GM18868 (cell line): ENCODE measurements around the gene GRK2.
"Not testable (repeated sequence)": the region's sequence is repeated elsewhere in the genome, so short reads cannot be mapped to it uniquely, and the experiment has no call there.

Experiments used
- ATAC-seq: cut with Tn5 transposase; IDR thresholded peaks from one replicate; pipeline ENCODE4 v1.9.1; 2021; ENCODE audit warnings: mild to moderate bottlenecking, moderate library complexity; ENCODE audit not compliant: unreplicated experiment

Gene GRK2

DNA sequence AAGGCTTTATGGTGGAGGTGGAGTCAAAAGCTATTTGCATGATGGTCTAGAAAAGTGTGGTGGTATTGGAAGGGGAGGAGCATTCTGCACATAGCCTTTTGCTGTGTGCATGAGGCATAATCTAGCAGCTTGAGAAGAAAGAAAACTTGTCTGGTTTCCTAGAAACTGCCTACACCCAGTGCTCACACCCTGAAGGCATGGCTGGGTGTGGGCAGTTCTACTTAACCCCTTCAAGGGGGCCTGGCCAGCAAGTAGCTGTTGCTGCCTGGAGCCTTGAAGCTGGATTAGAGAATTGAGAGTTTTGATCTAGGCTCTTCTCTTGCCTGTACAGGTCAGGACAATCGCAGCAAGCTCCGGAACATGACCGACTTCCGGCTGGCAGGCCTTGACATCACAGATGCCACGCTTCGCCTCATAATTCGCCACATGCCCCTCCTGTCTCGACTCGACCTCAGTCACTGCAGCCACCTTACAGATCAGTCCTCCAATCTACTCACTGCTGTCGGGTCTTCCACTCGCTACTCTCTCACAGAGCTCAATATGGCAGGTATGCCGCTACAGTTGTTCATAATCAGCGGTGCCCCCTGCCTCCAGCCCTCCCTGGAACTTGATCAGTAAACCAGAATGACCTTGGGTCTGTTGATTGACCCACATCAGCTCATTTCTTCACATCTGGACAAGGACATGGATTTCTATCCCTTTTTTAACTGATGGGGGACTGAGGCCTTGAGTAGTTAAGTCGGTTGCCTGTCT, 12.2 kb upstream of the GRK2 start:
- ATAC-seq, result no peak

DNA sequence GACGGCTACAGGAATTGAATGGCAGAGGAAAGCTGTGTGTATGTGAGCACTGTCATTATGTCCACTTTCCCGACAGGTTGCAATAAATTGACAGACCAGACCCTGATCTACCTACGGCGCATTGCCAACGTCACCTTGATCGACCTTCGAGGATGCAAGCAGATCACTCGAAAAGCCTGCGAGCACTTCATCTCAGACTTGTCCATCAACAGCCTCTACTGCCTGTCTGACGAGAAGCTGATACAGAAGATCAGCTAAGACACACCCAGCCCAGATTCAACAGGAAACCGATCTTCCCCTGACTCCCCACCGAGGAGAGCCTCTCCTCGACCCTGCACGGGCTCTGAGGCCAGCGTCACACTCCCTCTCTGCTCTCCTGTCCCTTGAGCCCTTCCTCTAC, 11.5 kb upstream of the GRK2 start:
- ATAC-seq, result no peak

DNA sequence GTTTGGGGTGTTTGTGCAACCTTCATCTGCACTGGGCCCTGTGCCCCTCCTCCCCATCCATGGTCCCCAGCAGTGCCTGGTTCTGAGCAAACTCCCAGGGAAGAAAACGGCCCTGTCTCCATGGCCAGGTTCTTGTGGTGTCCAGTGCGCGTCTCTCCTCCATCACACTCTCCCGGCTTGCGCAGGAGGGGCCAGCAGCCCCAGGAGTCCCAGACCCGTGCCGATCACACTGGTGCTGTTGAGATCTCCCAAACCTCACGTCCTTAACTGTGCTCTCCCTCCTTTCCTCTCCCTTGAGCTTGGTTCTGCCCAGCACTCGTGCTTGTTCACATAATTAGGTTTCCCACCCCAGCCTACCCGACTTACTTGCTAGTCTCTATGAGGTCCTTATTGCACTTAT, 10.9 kb upstream of the GRK2 start:
- ATAC-seq, result no peak

DNA sequence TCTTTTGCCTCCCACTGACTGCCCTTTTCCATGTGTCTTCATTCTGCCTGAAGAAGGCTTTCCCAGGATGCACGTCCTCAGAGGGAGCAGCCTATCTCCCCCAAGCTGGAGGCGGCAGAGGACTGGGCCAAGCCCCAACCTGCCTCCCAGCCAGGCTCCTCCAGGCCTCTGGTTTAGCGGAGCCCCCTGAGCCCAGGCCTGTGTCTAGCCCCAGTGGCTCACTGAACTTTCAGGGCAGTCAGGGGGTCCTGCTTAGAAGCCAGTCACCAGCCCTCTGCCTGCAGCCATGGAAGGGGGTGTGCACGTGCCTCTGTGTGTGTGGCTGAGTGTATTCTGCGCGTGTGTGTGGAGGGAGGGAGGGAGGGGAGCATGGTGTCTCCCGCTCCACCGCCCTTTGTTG, 10.4 kb upstream of the GRK2 start:
- ATAC-seq, result no peak

DNA sequence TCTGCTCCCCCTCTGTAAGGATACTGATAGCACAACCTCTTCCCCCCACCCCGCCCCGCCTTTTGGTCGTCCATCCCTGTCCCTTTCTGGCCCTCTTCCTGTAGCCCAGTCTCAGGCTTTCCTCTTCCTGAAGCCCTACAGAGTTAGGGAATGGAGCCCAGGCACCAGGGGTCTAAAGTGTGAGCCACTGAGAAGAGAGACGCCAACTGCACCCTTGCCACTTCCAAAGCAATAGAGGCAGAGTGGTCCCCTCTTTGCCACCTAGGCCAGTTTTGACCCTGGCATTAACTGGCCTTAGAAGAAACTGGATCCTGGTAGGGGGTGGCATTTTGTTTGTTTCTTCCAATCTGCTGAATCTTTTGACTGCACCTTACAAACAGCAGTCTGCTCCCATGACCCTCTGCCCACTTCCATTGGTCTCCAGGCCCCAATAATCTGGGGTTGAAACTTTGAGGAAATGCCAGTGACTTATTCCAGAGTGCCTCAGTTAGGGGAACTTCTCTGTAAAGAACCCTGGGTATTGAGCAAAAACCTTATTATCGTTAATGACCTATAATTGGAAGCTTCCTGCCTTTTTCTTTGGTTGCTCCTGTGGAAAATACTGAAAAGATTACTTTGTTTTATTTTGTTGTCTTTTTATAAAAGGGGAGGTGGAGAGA, 9.7 kb upstream of the GRK2 start:
- no peak for ATAC-seq

DNA sequence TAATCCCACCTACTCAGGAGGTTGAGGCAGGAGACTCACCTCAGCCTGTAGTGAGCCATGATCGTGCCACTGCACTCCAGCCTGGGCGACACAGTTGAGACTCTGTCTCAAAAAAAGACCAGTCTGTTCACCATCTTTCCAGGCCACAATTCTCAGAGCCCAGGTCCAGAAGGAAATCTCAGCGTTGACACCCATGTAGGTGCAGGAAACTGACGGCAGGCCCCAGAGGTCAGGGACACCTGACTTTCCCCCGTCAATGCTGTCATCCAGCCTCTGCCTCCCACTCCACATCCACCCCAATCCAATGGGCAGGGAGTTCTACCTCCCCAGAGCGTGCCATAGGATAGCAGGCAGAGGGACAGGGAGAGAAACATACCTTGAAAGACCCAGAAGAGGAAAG, 5.9 kb upstream of the GRK2 start:
- ATAC-seq, result no peak

DNA sequence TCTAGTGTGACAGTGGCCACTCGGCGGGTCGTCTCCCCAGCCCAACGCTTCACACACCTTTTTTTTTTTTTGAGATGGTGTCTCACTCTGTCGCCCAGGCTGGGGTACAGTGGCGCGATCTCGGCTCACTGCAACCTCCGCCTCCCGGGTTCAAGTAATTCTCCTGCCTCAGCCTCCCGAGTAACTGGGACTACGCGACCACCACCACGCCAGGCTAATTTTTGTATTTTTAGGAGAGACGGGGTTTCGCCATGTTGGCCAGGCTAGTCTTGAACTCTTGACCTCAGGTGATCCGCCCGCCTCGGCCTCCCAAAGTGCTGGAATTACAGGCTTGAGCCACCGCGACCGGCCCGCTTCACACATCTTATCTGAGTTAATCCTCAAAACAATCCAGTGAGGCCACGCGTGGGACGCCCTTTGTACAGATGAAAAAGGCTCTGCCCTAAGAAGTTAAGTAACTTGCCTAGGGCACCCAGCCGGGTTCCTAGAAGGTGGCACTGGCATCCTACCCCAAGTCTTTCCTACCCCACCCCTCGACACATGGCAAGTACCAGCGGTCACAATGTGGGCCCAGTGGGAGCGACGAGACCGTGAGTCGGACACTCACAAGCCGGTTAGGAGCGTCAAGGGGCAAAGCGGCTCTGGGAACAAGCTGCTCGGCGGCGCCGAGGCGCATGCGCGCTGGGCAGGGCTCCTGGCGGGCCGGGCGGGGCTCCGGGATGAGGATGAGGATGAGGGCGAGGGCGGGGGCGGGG, 5.2 kb upstream of the GRK2 start:
- not testable (repeated sequence) for ATAC-seq

DNA sequence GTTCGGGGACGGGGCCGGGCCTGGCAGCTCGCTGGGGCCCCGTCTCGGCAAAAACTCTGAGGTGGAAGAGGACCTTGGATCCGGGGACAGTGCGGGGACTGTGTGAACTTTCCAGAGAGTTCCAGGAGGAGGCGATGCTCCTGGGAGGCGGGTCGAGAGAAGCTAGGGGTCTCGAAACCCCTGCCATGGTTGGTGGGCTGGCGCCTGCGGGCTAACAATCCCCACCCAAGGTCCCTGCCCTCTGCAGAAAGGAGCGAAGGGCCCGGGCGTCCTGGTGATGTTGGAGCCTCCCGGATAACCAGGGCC, 4.7 kb upstream of the GRK2 start:
- no peak for ATAC-seq

DNA sequence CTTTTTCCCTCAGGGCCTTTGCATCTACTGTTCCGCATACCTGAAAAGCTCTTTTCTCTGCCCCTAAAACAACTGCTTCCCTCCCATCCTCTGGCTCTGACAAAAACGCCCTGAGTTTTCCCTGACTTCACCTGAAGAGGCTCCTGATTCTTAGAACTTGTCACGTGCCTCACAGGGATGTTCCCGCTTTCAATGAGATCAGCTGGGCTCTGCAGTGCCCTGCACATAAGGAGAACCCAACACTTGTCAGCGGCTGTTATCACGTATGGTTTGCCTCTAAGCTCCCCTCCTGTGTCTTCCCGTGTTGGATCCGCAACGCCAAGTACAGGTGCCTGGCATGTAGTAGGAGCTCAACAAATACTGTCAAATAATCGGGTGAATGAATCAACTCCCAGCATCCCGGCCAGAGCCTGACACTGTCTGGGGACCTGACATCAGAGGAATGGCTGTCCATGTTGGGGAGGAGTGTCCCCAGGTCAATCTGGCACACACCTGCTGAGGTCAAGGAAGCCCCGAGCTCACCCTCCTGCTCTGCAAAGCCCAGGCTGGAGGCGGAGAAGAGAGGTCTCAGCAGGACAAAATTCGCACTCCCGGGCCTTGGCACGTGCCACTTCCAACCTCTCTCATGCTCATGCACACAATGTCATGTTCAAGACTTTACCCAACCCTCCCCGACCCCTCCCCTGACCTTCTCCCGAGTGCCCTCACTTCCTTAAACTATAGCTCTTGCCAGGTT, 4.2 kb upstream of the GRK2 start:
- no peak for ATAC-seq

DNA sequence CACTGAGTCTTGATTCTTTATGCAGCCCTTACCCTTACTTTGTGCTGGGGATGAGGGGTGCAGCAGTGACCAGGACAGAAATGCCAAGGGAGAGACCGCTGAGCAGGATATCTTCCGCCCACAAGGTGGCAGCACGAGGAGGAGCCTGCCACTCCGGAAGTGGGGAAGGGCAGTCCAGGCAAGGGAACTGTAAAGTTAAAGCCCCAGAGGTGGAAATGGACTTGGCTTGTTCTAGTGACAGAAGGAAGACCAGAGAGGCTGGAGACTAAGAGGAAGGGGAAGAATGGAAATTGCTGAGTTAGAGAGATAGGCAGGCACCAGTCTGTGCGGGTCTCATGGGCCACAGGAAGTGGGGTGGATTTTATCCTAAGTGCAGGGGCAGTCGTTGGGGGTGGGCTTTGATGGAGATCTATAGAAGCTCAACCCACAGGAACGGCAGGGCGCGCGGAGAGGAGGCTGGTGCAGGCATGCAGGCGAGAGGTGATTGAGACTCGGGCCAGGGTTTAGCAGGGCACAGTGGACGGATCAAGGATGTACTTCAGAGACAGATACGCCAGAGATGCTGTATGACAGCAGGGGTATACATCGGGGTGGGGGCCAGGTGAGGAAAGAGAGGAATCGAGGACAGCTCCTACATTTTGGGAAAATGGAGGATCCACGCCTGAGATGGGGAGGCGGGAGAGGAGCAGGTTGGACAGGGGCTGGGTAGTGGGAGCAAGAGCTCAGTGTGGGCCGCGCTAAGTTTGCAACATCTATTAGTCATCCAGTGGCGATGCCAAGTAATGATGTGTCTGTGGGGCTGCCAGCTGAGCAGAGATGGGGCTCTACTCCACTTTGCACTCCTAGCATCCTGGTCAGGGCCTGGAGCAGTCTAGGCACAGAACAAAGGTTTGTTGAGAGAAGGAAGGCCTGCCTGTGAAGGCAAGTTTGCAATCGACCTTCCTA, 3.3 kb upstream of the GRK2 start:
- no peak for ATAC-seq

DNA sequence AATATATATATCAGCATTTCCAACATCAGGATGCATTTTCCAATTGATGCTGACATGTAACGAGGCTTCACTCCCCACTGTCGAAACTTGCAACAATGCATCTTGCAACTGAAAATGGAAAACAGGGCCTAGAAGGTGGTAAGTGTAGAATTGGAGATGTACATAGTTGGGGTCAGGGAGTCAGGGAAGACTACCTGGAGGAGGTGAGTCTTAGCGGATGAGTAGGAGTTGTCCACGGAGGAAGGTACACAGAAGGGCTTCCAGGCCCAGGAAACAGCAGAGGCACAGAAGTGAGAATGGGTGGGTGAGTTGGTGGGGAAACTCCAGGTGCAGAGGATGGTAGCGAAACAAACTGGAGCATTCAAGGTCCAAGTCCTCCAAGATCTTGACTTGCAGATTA, 2.0 kb upstream of the GRK2 start:
- ATAC-seq, result no peak

DNA sequence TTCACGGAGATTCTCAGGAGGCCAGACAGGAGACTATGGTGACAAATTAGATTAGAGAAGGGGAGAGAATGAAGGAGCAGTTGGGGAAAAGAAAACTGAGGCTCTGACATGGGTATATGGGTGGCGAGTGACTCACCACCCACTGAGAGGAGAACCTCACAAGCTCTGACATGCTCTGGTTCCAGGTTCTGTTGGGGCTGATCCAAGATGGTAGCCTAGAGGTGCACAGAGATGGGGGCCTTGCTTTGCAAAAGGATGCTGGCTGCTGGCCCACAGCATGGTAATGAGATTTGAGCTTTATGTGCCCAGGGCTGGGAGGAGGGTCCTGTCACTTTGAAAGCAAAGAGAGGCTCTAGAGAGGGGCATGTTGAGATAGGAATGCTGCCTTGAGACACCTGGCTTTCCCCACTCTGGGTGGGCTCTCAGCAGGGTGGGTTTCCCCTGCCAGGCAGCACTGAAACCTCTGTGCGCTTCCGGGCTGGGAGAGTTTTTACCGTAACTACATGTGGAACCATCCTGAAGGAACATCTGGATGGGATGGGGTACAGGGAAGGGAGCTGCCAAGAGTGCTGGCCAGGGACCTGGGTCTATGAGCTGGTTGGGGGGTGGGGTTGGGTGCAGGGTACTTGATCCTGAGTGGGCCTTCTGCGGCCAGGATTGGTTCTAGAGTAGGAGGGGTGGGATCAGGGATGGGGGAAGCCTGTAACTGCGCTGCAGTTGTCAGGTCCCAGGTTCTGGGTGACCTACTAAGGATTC, 1.2 kb upstream of the GRK2 start:
- no peak for ATAC-seq

DNA sequence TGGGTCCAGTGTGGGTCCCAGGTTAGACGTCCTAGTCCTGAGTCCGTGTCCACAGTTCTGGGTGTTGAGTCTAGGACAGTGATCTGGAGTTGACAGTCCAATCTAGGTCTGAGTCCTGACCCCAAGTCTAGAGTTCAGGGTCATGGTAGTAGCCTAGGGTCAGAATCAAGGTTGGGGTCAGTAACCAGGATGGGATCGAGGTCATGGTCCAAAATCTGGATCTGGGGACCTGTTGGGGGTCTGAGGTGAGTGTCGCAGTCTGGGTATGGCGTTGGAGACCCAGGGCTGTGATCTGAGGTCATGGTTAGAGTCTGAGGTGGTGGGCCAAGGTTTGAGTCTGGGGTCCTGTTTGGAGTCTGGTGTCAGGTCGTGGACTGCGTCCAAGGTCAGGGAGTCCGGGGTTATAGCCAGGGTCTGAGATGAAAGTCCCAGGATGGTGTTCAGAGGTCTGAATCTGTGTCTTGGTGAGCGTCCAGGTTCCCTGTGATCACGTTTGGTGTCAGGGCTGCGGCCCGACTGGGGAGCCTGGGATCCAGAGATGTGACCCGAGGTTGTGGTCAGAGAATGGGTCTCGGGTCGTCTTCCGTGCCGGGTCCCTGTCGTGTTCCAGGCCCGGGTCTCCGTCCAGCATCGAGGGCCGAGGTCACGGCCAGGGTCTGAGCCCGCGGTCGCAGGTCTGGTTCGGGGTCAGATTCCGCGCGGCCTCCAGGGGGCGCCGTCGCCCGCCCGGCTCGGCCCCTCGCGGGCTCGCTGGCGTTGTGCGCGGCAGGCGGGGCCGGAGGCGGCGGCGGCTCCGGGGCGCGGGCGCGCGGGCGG, 432 bp upstream of the GRK2 start:
- no peak for ATAC-seq

DNA sequence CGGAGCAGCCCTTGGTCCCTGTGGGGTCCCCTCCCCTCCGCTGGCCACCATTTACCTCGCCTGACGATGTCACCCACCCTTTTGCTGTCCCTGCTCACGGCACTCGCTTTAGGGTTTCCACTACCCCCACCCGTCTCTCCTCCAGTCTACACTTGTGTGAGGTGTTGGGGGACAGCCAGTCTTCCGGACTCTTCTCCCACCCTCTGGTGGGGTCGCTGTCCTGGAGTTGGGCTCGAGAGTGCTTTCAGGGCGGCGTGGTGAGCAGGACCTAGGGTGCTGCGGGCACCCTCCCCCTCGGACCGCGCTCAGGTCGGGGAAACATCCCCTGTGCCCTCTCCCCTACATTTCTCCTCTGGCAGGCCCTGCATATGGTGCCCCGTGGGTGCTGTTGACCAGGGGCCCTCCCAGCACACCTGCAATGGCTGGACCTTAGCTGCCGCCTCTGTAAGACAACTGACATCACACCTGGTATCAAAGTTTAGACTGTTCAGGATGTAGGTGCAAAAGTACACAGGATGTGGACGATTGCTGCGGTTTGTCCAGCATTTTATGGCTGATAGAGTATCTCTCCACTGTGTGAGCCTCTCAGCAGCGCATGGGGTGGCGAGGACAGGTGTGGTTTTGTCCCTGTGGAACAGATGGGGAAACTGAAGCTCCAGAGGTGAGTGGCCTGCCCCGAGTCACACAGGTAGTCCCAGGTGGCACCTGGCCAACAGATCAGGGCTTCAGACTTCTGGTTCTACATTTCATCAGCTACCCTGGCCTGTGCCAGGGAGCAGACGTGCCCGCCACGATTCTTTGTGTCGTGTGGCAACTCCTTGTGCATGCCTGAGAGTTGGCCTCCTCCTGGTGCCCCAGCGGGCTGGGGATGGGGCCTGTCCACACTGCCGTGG, 1.2 kb downstream of the GRK2 start:
- ATAC-seq, result no peak

DNA sequence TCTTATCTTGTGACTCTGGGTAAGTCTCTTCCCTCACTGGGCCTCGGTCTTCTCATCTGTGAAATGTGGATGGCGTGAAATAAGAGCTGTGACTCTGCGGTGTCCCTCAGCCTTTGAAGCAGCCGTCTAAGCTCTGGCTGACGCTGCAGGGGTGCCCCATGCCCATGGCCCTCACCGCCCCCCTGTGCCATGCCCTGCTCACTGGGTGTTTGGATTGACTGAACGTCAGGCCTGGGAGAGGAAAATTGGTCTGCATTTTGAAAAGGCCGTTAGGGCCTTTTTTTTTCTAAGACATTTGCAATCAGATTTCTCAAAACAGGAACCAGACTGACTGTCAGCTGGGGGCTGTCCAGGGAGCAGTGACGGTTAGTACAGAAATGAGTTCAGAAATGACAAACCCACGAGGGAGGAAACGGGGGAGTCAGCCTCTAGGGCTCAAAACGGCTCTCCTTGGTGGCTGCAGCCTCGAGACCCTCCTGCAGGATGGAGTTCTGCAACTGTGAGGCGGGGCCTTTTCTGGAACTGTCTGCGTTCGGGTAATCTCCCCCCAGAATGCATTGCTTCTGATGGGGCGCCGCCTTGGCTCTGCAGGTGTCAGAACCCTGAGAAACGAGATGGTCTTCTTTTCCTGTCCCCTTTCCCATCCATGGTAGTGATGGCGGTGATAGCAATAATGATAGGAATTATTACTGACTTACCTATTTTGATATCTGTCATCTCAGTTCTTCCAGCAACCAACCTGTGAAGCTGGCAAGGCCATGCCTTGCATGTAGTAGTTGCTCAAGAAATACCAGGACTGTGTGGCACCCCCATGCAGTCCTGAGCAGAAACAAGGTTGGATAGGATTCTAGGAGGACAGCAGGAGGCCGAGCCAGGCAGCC, 2.0 kb downstream of the GRK2 start:
- ATAC-seq, result peak; percentile 43

DNA sequence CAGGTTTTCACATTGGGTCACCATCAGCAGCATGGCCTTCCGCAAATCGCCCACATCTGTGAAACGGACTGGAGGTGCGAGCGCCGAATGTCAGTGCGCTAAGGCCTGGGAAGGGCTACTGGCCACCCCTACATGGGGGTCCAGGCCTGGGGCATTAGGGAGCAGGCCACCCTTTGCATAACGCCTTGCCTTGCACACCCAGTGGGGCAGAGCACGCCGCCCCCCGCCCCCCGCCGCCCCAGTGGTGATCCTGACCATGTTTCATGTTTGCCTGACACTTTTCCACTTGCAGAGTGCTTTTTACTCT, 2.6 kb downstream of the GRK2 start:
- ATAC-seq, result no peak
